OCI-LY7 (cell line): ENCODE data around the gene GOLGA7B. TPM values are rescaled to one million over a fixed set of nuclear protein-coding genes. Genes with fewer than 3 reads are reported as not detected.

Experiments used
- BruUV-seq: library from RNA; stranded (reverse); fragments of 400-500 nt; replicated peaks from 2 replicates; lab custom pipeline; 2021; lab: Mats Ljungman, UMichigan
- CTCF ChIA-PET: fragments of 300-600 bp; sonication (Branson Sonifier 250); formaldehyde crosslinking; loops from one replicate; lab custom pipeline; 2022; ENCODE audit warnings: antibody characterized with exemption; ENCODE audit not compliant: unreplicated experiment; lab: Charles Lee
- POLR2A ChIA-PET: fragments of 300-600 bp; sonication (Branson Sonifier 250); formaldehyde crosslinking; loops from one replicate; lab custom pipeline; 2022; ENCODE audit warnings: antibody characterized with exemption; lab: Charles Lee
- DNase-seq: peaks from one replicate; pipeline ENCODE4 v3.0.0-alpha.2; 2015; ENCODE audit warnings: low spot score
- H2AFZ ChIP-seq: fragments of 200-600 bp; sonication (generic), shearing (Covaris generic); 2 replicates; pipeline ENCODE4 v1.6.1; 2014; ENCODE audit warnings: mild to moderate bottlenecking, antibody characterized with exemption, low read length, moderate library complexity
- H3K27ac ChIP-seq: fragments of 200-600 bp; sonication (generic); 2 replicates; pipeline ENCODE4 v1.5.1; 2014; ENCODE audit warnings: mixed run types, low read depth, mild to moderate bottlenecking, moderate library complexity, low read length, inconsistent platforms; ENCODE audit not compliant: poor library complexity, severe bottlenecking
- H3K36me3 ChIP-seq: fragments of 200-600 bp; sonication (generic); 2 replicates; pipeline ENCODE4 v1.6.1; 2014; ENCODE audit warnings: mild to moderate bottlenecking, antibody characterized with exemption, low read length, moderate library complexity, mixed read lengths; ENCODE audit not compliant: insufficient read depth
- H3K4me1 ChIP-seq: fragments of 200-600 bp; sonication (generic); 2 replicates; pipeline ENCODE4 v1.5.1; 2014; ENCODE audit warnings: mild to moderate bottlenecking, low read length; ENCODE audit not compliant: insufficient read depth, poor library complexity, severe bottlenecking
- H3K4me2 ChIP-seq: fragments of 200-600 bp; sonication (generic); 2 replicates; pipeline ENCODE4 v1.6.1; 2014; ENCODE audit warnings: mild to moderate bottlenecking, low read length
- H3K4me3 ChIP-seq: fragments of 200-600 bp; sonication (generic); 2 replicates; pipeline ENCODE4 v1.5.1; 2014; ENCODE audit warnings: mild to moderate bottlenecking, low read depth, low read length; ENCODE audit not compliant: poor library complexity, severe bottlenecking
- H3K79me2 ChIP-seq: fragments of 200-600 bp; sonication (generic); 2 replicates; pipeline ENCODE4 v1.6.1; 2016; ENCODE audit warnings: low read depth, mild to moderate bottlenecking, low read length, moderate library complexity, mixed read lengths; ENCODE audit not compliant: insufficient read depth
- H3K9me2 ChIP-seq: fragments of 200-600 bp; sonication (generic); 2 replicates; pipeline ENCODE4 v1.6.1; 2016; ENCODE audit warnings: mild to moderate bottlenecking, low read length, mixed read lengths; ENCODE audit not compliant: insufficient read depth
- H3K9me3 ChIP-seq: fragments of 200-600 bp; sonication (generic); 2 replicates; pipeline ENCODE4 v1.6.1; 2014; ENCODE audit warnings: mild to moderate bottlenecking, mixed run types, low read length, mixed read lengths
- H4K20me1 ChIP-seq: fragments of 200-600 bp; sonication (generic); 2 replicates; pipeline ENCODE4 v1.6.1; 2014; ENCODE audit warnings: mild to moderate bottlenecking, antibody characterized with exemption, low read length, moderate library complexity, mixed read lengths; ENCODE audit not compliant: insufficient read depth
- EZH2phosphoT487 ChIP-seq: fragments of 200-600 bp; sonication (generic); IDR thresholded peaks from 2 replicates; pipeline ENCODE4 v1.6.1; 2018; ENCODE audit warnings: low read depth, borderline replicate concordance, mild to moderate bottlenecking, mixed run types, antibody characterized with exemption, low read length, moderate library complexity, mixed read lengths
- intact Hi-C: fragments of 100-400 bp; cut with micrococcal nuclease; formaldehyde crosslinking; loops from one replicate; pipeline ENCODE4 v1.10.0; 2022; ENCODE audit not compliant: unreplicated experiment
- total RNA-seq, 2 experiments: library from RNA; depleted of rRNA in 1 of 2; stranded (reverse); fragments of >200 nt in 1 of 2; shearing (Covaris generic) in 1 of 2; gene quantifications; 2 replicates each; pipeline ENCODE4 v1.2.3, GENCODE V29; 2014 to 2022
- TF ChIP-seq, protein P1 (sequence below): fragments of 200-600 bp; sonication (generic); conservative IDR thresholded peaks from 2 replicates; pipeline ENCODE4 v1.5.1; 2014; ENCODE audit warnings: mild to moderate bottlenecking, antibody characterized with exemption, low read length, moderate library complexity, mixed read lengths

Gene GOLGA7B
- total RNA-seq, 2 experiments from 2014 or later = 0.08 to 0.09 TPM

DNA sequence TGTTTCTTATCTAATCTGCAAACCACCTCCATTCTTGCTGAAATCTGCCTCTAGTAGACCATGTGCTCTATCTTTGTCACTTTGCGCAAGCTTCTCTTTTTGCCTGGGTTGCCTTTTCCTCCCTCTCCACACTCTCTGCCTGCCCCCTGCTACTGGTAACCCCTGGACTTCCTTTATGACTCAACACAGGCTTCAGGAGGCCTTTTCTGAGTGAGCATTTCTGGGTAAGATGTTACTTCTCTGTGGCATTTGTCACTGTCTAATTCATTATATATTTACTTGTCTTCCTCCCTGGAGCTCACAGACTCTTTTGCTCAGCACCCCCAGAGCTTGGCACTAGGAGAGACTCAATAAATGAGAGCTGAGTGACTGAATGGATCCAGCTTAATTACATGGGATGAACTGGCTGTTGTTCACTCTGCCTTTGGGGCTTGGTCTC is 8.4 kb downstream of the GOLGA7B start:
- BruUV-seq = no TSS peak
- intact Hi-C loops = no loop called here

DNA sequence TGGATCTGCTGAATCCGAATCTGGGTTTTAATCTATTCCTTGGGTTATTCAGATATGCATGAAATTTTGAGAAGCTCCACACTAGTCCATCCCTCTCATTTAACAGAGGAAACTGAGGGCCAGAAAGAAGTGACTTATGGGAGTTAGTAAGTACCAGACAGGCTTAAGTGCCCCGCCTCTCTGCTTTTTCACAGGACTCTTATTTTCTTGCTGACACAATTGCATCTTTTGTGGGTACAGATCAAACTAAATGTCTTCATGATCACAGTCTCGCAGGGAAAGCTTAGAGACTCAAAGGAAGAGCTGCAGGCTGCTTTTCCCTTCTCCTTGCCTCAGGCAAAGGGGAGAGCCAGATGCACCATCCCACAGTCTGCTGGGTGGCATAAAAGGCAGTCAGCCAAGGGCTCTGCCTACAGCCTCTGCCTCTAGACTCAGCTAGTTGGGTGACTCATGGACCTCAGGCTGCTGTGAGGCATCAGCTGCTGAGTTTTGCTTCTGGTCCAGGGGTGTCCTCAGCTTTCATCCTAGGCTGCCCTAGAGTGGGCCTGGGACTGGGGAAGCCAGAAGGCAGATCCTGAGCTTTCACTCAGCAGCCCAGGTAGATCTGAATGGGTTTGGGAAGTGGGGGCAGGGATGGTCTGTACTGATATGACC is 11.6 kb downstream of the GOLGA7B start:
- H3K9me2 ChIP-seq = no peaks in the 10 kb centered on the region
- CTCF ChIA-PET = no interaction called here
- H3K4me1 ChIP-seq = no peaks in the 10 kb centered on the region
- no peaks in the 10 kb centered on the region for H3K9me3 ChIP-seq
- H4K20me1 ChIP-seq = no peaks in the 10 kb centered on the region
- POLR2A ChIA-PET = interaction anchor here (0.6 kb wide), 3 partner anchors 13 to 243 kb away, joined by 3 to 7 read pairs (median 3); no protein-coding TSS in a partner anchor
- intact Hi-C loops = loop anchor here (10.0 kb wide), 1 partner anchor 176 kb away; the partner anchor contains the start of gene AVPI1
- H2AFZ ChIP-seq = no peak overlapping the region
- no TSS peak for BruUV-seq
- H3K36me3 ChIP-seq = no peaks in the 10 kb centered on the region
- no peak overlapping the region for H3K27ac ChIP-seq
- TF ChIP-seq, protein P1, sequence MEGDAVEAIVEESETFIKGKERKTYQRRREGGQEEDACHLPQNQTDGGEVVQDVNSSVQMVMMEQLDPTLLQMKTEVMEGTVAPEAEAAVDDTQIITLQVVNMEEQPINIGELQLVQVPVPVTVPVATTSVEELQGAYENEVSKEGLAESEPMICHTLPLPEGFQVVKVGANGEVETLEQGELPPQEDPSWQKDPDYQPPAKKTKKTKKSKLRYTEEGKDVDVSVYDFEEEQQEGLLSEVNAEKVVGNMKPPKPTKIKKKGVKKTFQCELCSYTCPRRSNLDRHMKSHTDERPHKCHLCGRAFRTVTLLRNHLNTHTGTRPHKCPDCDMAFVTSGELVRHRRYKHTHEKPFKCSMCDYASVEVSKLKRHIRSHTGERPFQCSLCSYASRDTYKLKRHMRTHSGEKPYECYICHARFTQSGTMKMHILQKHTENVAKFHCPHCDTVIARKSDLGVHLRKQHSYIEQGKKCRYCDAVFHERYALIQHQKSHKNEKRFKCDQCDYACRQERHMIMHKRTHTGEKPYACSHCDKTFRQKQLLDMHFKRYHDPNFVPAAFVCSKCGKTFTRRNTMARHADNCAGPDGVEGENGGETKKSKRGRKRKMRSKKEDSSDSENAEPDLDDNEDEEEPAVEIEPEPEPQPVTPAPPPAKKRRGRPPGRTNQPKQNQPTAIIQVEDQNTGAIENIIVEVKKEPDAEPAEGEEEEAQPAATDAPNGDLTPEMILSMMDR = no peak
- TF ChIP-seq EZH2phosphoT487 = no peak
- H3K4me3 ChIP-seq = no peak overlapping the region
- no peaks in the 10 kb centered on the region for H3K79me2 ChIP-seq
- H3K4me2 ChIP-seq = no peak overlapping the region
- no peak for DNase-seq

More for the DNA sequence above, 8.4 kb downstream of the GOLGA7B start:
- Histone ChIP-seq H4K20me1 (no peaks in the 10 kb centered on the region; the same call in 1 of the 2 replicates), H3K9me2 (no peaks in the 10 kb centered on the region), H3K27ac (no peak overlapping the region), H3K79me2 (no peaks in the 10 kb centered on the region), H3K4me3 (no peak overlapping the region), H3K4me1 (no peaks in the 10 kb centered on the region), H3K9me3 (no peaks in the 10 kb centered on the region), H2AFZ (no peak overlapping the region), H3K36me3 (no peaks in the 10 kb centered on the region), H3K4me2 (no peak overlapping the region)
- CTCF ChIA-PET = no interaction called here
- POLR2A ChIA-PET = interaction anchor here (0.6 kb wide), 1 partner anchor 28 kb away, joined by 4 read pairs; no protein-coding TSS in a partner anchor
- no peak for TF ChIP-seq EZH2phosphoT487
- TF ChIP-seq, protein P1 = no peak
- DNase-seq = no peak

DNA sequence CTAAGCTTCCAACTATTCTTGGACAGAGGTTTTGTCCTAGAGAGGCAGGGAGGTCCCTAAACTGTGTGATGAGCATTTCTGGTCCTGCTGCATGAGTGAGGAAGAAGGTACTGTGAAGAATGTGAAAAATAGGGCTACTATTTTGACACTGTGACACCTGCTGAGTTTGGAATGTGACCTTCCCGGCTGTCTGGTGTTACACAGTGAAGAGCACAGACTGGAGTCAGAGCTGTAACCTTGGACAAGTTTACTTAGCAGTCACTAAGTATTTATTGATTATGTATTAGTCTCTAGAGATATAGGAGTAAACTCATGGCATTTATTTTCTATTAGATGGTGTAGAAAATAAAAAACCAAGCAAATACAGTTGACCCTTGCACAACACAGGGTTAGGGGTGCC is 12.3 kb downstream of the GOLGA7B start:
- no peaks in the 10 kb centered on the region for H3K79me2 ChIP-seq
- ChIA-PET POLR2A (no interaction called here), CTCF (no interaction called here)
- no peaks in the 10 kb centered on the region for H3K4me1 ChIP-seq
- H3K4me3 ChIP-seq = no peak overlapping the region
- intact Hi-C loops = loop anchor here (10.0 kb wide), 1 partner anchor 177 kb away; the partner anchor contains the start of gene AVPI1
- TF ChIP-seq EZH2phosphoT487 = no peak
- TF ChIP-seq, protein P1 = no peak
- H4K20me1 ChIP-seq = no peaks in the 10 kb centered on the region
- H3K9me3 ChIP-seq = no peaks in the 10 kb centered on the region
- no peak overlapping the region for H2AFZ ChIP-seq
- H3K36me3 ChIP-seq = no peaks in the 10 kb centered on the region
- BruUV-seq = no TSS peak
- DNase-seq = no peak
- H3K9me2 ChIP-seq = no peaks in the 10 kb centered on the region
- no peak overlapping the region for H3K27ac ChIP-seq
- H3K4me2 ChIP-seq = no peak overlapping the region
